Peyer's patch (tissue), 4 donors: Measurements from ENCODE around the gene SLC22A24. TPM values are rescaled to one million over a fixed set of nuclear protein-coding genes. Genes with fewer than 3 reads are reported as not detected.
"Not testable (repeated sequence)": the region's sequence is repeated elsewhere in the genome, so short reads cannot be mapped to it uniquely, and the experiment has no call there.

Experiments used
- DNase-seq, 3 donors: peaks; one replicate each; pipeline ENCODE4 v3.0.0-alpha.2; 2017 to 2019
- H3K27ac ChIP-seq, 4 donors: fragments of 200-600 bp; sonication (generic); one replicate each; pipeline ENCODE4 v1.5.1; 2016 to 2019
- H3K27me3 ChIP-seq, 2 donors: fragments of 200-600 bp; sonication (generic); one replicate each; pipeline ENCODE4 v1.5.1; 2019
- H3K36me3 ChIP-seq, 3 donors: fragments of 200-600 bp; sonication (generic); one replicate each; pipeline ENCODE4 v1.5.1; 2016 to 2019
- H3K4me1 ChIP-seq, 4 donors: fragments of 200-600 bp; sonication (generic); one replicate each; pipeline ENCODE4 v1.5.1; 2016 to 2019
- H3K4me3 ChIP-seq, 4 donors: fragments of 200-600 bp; sonication (generic); 1 replicate in 3 of 4; 2 replicates in 1 of 4; pipeline ENCODE4 v1.5.1; 2016 to 2019; ENCODE audit warnings: mild to moderate bottlenecking in 1 of 4
- H3K9me3 ChIP-seq, 4 donors: fragments of 200-600 bp; sonication (generic); one replicate each; pipeline ENCODE4 v1.5.1; 2016 to 2019; ENCODE audit warnings: mild to moderate bottlenecking in 1 of 4
- CTCF ChIP-seq, 6 experiments: fragments of 450-650 bp in 4 of 6; fragments of 200-600 bp in 2 of 6; sonication (generic) in 1 of 6; IDR thresholded peaks; one replicate each; pipeline ENCODE4 v1.5.1; 2017 to 2019; ENCODE audit warnings: antibody characterized with exemption in 6 of 6, mild to moderate bottlenecking in 3 of 6, moderate library complexity in 1 of 6
- POLR2A ChIP-seq, 2 donors: fragments of 450-650 bp; IDR thresholded peaks; one replicate each; pipeline ENCODE4 v1.5.1; 2017; ENCODE audit warnings: antibody characterized with exemption in 2 of 2, mild to moderate bottlenecking in 2 of 2, moderate library complexity in 2 of 2
- total RNA-seq, 4 donors: library from RNA; depleted of rRNA; stranded (reverse); fragments of >200 nt; gene quantifications; one replicate each; pipeline ENCODE4 v1.1.0, GENCODE V29; 2016

The SLC22A24 gene
- total RNA-seq, 4 donors from 2014 or later: not detected

- no peak for TF ChIP-seq POLR2A (IDR thresholded peaks at IDR 0.05)
- no peak for TF ChIP-seq CTCF (IDR thresholded peaks at IDR 0.05)
- Histone ChIP-seq H3K36me3 (no peaks in the 10 kb centered on the region), H3K4me1 (no peaks in the 10 kb centered on the region), H3K4me3 (no peak overlapping the region), H3K9me3 (no peaks in the 10 kb centered on the region), H3K27me3 (no peaks in the 10 kb centered on the region), H3K27ac (no peak overlapping the region)
- DNase-seq: no peak
Observed at GRCh38 chr11:63080682-63081081, 63.3 kb downstream of the SLC22A24 start.

DNA sequence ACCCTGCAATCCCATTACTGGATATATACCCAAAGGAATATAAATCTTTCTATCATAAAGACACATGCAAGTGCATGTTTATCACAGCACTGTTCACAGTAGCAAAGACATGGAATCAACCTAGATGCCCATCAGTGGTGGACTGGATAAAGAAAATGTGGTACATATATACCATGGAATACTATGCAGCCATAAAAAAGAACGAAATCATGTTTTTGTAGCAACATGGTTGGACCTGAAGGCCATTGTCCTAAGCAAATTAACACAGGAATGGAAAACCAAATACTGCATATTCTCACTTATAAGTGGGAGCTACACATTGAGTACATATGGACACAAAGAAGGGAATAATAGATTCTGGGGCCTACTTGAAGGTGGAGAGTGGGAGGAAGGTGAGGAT lies 97.8 kb downstream of the SLC22A24 start:
- H3K36me3 ChIP-seq, DNase-seq, H3K27me3 ChIP-seq, H3K4me1 ChIP-seq, H3K9me3 ChIP-seq, H3K27ac ChIP-seq, H3K4me3 ChIP-seq: not testable (repeated sequence)

DNA sequence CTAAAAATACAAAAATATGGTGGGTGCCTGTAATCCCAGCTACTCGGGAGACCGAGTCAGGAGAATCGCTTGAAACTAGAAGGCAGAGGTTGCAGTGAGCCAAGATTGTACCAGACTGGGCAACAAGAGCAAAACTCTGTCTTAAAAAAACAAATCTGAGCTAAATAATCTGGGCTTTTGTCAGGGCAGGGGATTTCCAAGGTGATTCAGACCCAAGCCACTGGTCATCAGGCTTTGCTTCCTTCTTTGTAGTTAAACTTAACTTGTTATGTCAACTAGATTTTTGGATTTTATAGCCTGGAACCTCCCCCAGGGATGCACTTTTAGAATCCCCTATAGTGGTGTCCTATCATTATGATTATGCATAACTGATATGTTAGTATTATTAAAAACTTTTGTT lies 101.4 kb downstream of the SLC22A24 start:
- no peaks in the 10 kb centered on the region for H3K9me3 ChIP-seq
- no peaks in the 10 kb centered on the region for H3K27me3 ChIP-seq
- H3K36me3 ChIP-seq: no peaks in the 10 kb centered on the region
- H3K4me1 ChIP-seq: no peaks in the 10 kb centered on the region
- no peak overlapping the region for H3K4me3 ChIP-seq
- DNase-seq: no peak
- TF ChIP-seq CTCF (IDR thresholded peaks at IDR 0.05): no peak
- TF ChIP-seq POLR2A (IDR thresholded peaks at IDR 0.05): no peak
- H3K27ac ChIP-seq: no peak overlapping the region

DNA sequence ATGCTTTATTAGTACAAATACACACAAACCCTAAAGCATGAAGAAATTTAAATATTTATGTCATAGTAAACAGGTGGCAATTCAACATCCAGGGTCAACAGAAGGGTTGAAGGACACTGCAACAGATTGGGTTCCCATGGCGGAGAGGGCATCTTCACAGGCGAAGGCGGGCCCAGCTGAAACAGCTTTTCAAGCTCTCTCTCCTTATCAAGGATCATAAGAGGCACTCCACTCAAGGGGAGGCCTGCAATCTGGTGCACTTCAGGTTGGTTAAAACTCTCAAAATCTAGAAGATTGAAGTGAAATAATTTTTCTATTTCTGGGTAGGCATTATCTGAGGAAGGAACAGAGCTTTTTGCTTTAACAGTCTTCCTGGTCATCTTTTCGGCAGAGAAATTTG lies 111.6 kb downstream of the SLC22A24 start:
- Histone ChIP-seq H3K4me3 (no peak overlapping the region), H3K36me3 (no peaks in the 10 kb centered on the region), H3K27me3 (no peaks in the 10 kb centered on the region), H3K27ac (no peak overlapping the region), H3K9me3 (no peaks in the 10 kb centered on the region), H3K4me1 (no peaks in the 10 kb centered on the region)
- DNase-seq: no peak
- TF ChIP-seq CTCF (IDR thresholded peaks at IDR 0.05) (no peak), POLR2A (IDR thresholded peaks at IDR 0.05) (no peak)

Other genes starting within 250 kb of the SLC22A24 start
- under 1 TPM in 2 of 4 donors, not detected in 2; 0.54 to 0.76 TPM for gene CHRM1, start 222.9 kb downstream of the SLC22A24 start, total RNA-seq
- gene SLC22A6, start 159.3 kb downstream of the SLC22A24 start, total RNA-seq: not detected
- not detected for gene SLC22A8, start 128.4 kb downstream of the SLC22A24 start, total RNA-seq
- not detected for gene SLC22A25, start 99.4 kb upstream of the SLC22A24 start, total RNA-seq
- not detected for gene SLC22A9, start 225.6 kb upstream of the SLC22A24 start, total RNA-seq